ENCODE measurements around the gene CLEC12A.

DNA sequence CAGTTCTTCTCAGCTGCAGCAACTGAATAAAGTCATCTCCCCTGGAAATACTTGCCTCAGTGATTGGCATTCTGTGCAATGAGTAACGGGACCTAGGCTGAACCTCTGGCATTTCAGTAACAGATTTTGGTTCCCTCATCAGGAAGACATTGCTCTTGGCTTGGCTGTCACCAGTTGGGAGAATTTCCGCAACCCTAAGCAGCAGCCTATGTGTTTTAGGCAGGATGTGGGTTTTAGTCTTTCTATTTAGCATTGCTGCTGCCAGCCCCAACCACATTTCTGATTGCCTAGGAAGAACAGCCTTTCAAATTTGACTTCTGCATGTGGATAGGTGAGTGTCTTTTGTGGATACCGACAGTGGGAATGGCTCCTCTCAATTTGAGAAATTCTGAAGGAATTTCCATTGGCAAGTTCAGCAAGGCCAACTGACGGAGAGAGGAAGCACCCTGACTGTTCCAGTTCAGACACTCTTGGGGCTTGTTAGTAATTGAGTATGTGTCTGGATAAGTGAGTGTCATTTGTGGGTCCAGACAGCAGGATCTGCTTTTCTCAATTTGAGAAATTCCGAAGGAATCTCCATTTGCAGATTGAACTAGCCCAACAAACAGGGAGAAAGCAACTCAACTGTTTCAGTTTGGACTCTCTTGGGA lies 20.1 kb upstream of the CLEC12A start:
- TF ChIP-seq, protein P1, sequence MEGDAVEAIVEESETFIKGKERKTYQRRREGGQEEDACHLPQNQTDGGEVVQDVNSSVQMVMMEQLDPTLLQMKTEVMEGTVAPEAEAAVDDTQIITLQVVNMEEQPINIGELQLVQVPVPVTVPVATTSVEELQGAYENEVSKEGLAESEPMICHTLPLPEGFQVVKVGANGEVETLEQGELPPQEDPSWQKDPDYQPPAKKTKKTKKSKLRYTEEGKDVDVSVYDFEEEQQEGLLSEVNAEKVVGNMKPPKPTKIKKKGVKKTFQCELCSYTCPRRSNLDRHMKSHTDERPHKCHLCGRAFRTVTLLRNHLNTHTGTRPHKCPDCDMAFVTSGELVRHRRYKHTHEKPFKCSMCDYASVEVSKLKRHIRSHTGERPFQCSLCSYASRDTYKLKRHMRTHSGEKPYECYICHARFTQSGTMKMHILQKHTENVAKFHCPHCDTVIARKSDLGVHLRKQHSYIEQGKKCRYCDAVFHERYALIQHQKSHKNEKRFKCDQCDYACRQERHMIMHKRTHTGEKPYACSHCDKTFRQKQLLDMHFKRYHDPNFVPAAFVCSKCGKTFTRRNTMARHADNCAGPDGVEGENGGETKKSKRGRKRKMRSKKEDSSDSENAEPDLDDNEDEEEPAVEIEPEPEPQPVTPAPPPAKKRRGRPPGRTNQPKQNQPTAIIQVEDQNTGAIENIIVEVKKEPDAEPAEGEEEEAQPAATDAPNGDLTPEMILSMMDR (IDR thresholded peaks at IDR 0.05) = no peak
- TF ChIP-seq POLR2A (IDR thresholded peaks at IDR 0.05) = no peak
